DOHH2 (cell line): ENCODE results near the gene GATA6.

ENCODE experiments used
- H3F3A ChIP-seq: fragments of 200-600 bp; sonication (generic), shearing (Covaris generic); 2 replicates; pipeline ENCODE4 v1.6.0; 2016; ENCODE audit warnings: antibody characterized with exemption, mild to moderate bottlenecking; ENCODE audit not compliant: control insufficient read depth, insufficient read depth
- H3K27ac ChIP-seq: fragments of 200-600 bp; sonication (generic); 2 replicates; pipeline ENCODE4 v1.5.1; 2014; ENCODE audit warnings: low read depth, mild to moderate bottlenecking, low read length, moderate library complexity
- H3K27me3 ChIP-seq: fragments of 200-600 bp; sonication (generic); 2 replicates; pipeline ENCODE4 v1.6.1; 2014; ENCODE audit warnings: mild to moderate bottlenecking, low read length, mixed read lengths; ENCODE audit not compliant: control insufficient read depth
- H3K36me3 ChIP-seq: fragments of 200-600 bp; sonication (generic); 2 replicates; pipeline ENCODE4 v1.6.1; 2014; ENCODE audit warnings: mild to moderate bottlenecking, low read length, moderate library complexity, mixed read lengths; ENCODE audit not compliant: control insufficient read depth
- H3K4me1 ChIP-seq: fragments of 200-600 bp; sonication (generic); 2 replicates; pipeline ENCODE4 v1.6.1; 2014; ENCODE audit warnings: mild to moderate bottlenecking, low read length, mixed read lengths; ENCODE audit not compliant: control insufficient read depth
- H3K4me2 ChIP-seq: fragments of 200-600 bp; sonication (generic); 2 replicates; pipeline ENCODE4 v1.6.0; 2014; ENCODE audit warnings: mild to moderate bottlenecking, low read length, moderate library complexity
- H3K4me3 ChIP-seq: fragments of 200-600 bp; sonication (generic); 2 replicates; pipeline ENCODE4 v1.5.1; 2014; ENCODE audit warnings: mild to moderate bottlenecking, low read length, mixed read lengths
- H3K79me2 ChIP-seq: fragments of 200-600 bp; sonication (generic); 2 replicates; pipeline ENCODE4 v1.6.1; 2014; ENCODE audit warnings: mild to moderate bottlenecking, low read length, mixed read lengths; ENCODE audit not compliant: control insufficient read depth
- H3K9me2 ChIP-seq: fragments of 200-600 bp; sonication (generic); replicated peaks from 2 replicates; pipeline ENCODE4 v1.6.1; 2014; ENCODE audit warnings: mild to moderate bottlenecking, low read length, mixed read lengths; ENCODE audit not compliant: control insufficient read depth
- H3K9me3 ChIP-seq: fragments of 200-600 bp; sonication (generic); 2 replicates; pipeline ENCODE4 v1.6.1; 2014; ENCODE audit warnings: antibody characterized with exemption, low read length, mixed read lengths; ENCODE audit not compliant: control insufficient read depth, insufficient read depth
- H4K20me1 ChIP-seq: fragments of 200-600 bp; sonication (generic); 2 replicates; pipeline ENCODE4 v1.6.0; 2014; ENCODE audit warnings: low read depth, mild to moderate bottlenecking, antibody characterized with exemption, low read length, moderate library complexity; ENCODE audit not compliant: control insufficient read depth, insufficient read depth
- EZH2phosphoT487 ChIP-seq: fragments of 200-600 bp; sonication (generic); IDR thresholded peaks from 2 replicates; pipeline ENCODE4 v1.6.1; 2017; ENCODE audit warnings: borderline replicate concordance, mild to moderate bottlenecking, antibody characterized with exemption, low read length, moderate library complexity, mixed read lengths
- TF ChIP-seq, protein P1 (sequence below): fragments of 200-600 bp; sonication (generic); IDR thresholded peaks from one replicate; pipeline ENCODE4 v1.5.1; 2014; ENCODE audit warnings: antibody characterized with exemption, mild to moderate bottlenecking, low read depth, low read length; ENCODE audit not compliant: poor library complexity, severe bottlenecking

The GATA6 gene

DNA sequence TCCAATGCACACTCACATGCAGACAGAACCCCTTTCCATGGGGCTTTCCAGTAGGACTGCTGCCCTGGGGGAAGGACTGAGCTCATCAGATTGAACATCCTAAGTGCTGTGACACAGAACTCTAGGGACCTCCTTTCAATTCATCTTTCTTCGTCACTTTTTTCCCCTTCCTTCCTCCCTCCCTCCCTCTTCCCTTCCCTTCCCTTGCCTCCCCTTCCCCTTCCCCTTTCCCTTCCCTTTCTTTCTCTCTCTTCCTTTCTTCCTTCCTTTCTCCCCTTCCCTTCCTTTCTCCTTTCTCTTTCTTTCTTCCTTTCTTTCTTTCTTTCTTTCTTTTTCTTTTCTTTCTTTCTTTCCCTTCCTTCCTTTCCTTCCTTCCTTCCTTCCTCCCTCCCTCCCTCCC is 39.6 kb upstream of the GATA6 start:
- H3K27me3 ChIP-seq, result no peaks in the 10 kb centered on the region
- H3K4me2 ChIP-seq, result no peak overlapping the region
- H3K4me1 ChIP-seq, result no peaks in the 10 kb centered on the region
- H4K20me1 ChIP-seq, result no peaks in the 10 kb centered on the region
- no peaks in the 10 kb centered on the region for H3K36me3 ChIP-seq
- no peaks in the 10 kb centered on the region for H3K9me3 ChIP-seq
- no peaks in the 10 kb centered on the region for H3F3A ChIP-seq
- TF ChIP-seq EZH2phosphoT487, result no peak
- TF ChIP-seq, protein P1, sequence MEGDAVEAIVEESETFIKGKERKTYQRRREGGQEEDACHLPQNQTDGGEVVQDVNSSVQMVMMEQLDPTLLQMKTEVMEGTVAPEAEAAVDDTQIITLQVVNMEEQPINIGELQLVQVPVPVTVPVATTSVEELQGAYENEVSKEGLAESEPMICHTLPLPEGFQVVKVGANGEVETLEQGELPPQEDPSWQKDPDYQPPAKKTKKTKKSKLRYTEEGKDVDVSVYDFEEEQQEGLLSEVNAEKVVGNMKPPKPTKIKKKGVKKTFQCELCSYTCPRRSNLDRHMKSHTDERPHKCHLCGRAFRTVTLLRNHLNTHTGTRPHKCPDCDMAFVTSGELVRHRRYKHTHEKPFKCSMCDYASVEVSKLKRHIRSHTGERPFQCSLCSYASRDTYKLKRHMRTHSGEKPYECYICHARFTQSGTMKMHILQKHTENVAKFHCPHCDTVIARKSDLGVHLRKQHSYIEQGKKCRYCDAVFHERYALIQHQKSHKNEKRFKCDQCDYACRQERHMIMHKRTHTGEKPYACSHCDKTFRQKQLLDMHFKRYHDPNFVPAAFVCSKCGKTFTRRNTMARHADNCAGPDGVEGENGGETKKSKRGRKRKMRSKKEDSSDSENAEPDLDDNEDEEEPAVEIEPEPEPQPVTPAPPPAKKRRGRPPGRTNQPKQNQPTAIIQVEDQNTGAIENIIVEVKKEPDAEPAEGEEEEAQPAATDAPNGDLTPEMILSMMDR, result no peak
- H3K79me2 ChIP-seq, result no peaks in the 10 kb centered on the region
- H3K27ac ChIP-seq, result no peak overlapping the region
- H3K9me2 ChIP-seq, result no peaks in the 10 kb centered on the region
- H3K4me3 ChIP-seq, result no peak overlapping the region

DNA sequence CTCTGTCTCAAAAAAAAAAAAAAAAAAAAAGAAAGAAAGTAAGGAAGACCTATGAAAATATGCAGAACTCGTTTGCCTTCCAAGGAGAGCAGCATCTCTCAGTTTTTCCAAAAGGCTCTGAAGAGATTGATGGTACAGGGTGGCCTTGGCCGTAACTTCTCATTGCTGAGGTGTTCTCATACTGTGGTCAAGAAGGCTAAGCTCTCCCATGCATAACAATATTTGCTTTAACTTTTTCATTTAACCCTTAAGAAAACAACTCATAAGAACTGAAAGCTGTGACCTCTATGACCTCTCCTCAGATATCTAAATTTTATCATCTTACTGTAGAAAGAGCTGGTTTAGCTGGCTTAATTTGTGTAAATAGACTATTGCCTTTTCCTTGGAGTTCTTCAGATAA is 37.1 kb upstream of the GATA6 start:
- Histone ChIP-seq H3K36me3 (no peaks in the 10 kb centered on the region), H3K4me2 (no peak overlapping the region), H3K9me2 (no peaks in the 10 kb centered on the region), H3K79me2 (no peaks in the 10 kb centered on the region), H3K27me3 (no peaks in the 10 kb centered on the region), H3K9me3 (no peaks in the 10 kb centered on the region), H3K4me3 (no peak overlapping the region), H3F3A (no peaks in the 10 kb centered on the region), H4K20me1 (no peaks in the 10 kb centered on the region), H3K27ac (no peak overlapping the region), H3K4me1 (no peaks in the 10 kb centered on the region)
- no peak for TF ChIP-seq EZH2phosphoT487
- TF ChIP-seq, protein P1, result no peak

DNA sequence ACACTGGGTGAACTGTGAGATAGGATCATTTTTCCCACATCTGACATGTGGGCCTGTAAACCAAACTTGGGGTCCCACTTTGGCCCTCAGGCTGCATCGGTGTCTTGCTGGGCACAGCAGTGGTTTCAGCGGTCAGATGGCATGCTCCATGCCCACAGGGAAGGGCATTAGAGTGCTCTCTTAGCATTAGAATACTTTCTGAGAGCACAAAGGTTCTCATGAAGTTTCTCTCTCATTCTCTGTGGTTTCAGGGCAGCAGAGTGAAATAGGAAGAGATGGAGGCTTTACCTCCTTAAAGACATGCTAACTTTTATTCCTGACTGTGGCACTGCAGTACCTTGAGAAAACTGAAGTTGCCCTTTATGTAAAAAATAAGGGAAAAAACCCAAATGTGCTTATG is 36.6 kb upstream of the GATA6 start:
- Histone ChIP-seq H3K4me3 (no peak overlapping the region), H3K27me3 (no peaks in the 10 kb centered on the region), H3K27ac (no peak overlapping the region), H4K20me1 (no peaks in the 10 kb centered on the region), H3K4me2 (no peak overlapping the region), H3K9me3 (no peaks in the 10 kb centered on the region), H3K79me2 (no peaks in the 10 kb centered on the region), H3K4me1 (no peaks in the 10 kb centered on the region), H3F3A (no peaks in the 10 kb centered on the region), H3K36me3 (no peaks in the 10 kb centered on the region), H3K9me2 (no peaks in the 10 kb centered on the region)
- TF ChIP-seq EZH2phosphoT487, result no peak
- TF ChIP-seq, protein P1, result no peak

DNA sequence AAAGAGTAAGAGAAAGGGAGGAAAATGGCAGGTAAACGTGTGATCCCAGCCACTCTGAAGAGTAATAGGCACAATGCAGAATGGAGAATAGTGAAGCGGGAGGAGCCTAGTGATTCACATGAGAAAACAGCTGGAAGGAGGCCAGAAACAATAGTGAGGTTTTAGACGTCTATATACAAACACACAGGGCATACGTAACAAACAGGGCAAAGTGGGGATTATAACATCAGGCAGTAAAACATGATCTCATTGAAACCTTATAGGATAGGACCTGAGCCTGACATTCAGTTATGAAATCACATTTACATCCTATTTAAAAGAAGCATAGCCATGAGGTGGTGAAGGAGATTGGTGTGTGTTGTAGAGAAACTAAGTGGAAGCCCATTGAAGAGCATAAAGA is 33.0 kb upstream of the GATA6 start:
- H3F3A ChIP-seq, result no peaks in the 10 kb centered on the region
- no peaks in the 10 kb centered on the region for H3K79me2 ChIP-seq
- no peaks in the 10 kb centered on the region for H3K36me3 ChIP-seq
- no peaks in the 10 kb centered on the region for H3K27me3 ChIP-seq
- no peaks in the 10 kb centered on the region for H4K20me1 ChIP-seq
- no peaks in the 10 kb centered on the region for H3K9me2 ChIP-seq
- H3K4me2 ChIP-seq, result no peak overlapping the region
- no peak overlapping the region for H3K4me3 ChIP-seq
- H3K27ac ChIP-seq, result no peak overlapping the region
- TF ChIP-seq EZH2phosphoT487, result no peak
- TF ChIP-seq, protein P1, result no peak
- H3K9me3 ChIP-seq, result no peaks in the 10 kb centered on the region
- no peaks in the 10 kb centered on the region for H3K4me1 ChIP-seq
